Neural crest cell (in vitro differentiated cells): ENCODE results near the gene NRG4. TPM values are rescaled to one million over a fixed set of nuclear protein-coding genes. Genes with fewer than 3 reads are reported as not detected.
"Not testable (repeated sequence)": the region's sequence is repeated elsewhere in the genome, so short reads cannot be mapped to it uniquely, and the experiment has no call there.

Experiments used
- DNase-seq: peaks from one replicate; pipeline ENCODE4 v3.0.0; 2021; ENCODE audit warnings: low read depth, mixed read lengths, low spot score
- H3K27ac Mint-ChIP-seq: one replicate; pipeline ENCODE4 v1.8.0; 2021; ENCODE audit warnings: mild to moderate bottlenecking, mixed read lengths; ENCODE audit not compliant: unreplicated experiment
- H3K27me3 Mint-ChIP-seq: 2 replicates; pipeline ENCODE4 v1.8.0; 2021; ENCODE audit warnings: low read depth, mild to moderate bottlenecking, mixed read lengths
- H3K36me3 Mint-ChIP-seq: 2 replicates; pipeline ENCODE4 v1.8.0; 2021; ENCODE audit warnings: low read depth, mild to moderate bottlenecking, mixed read lengths
- H3K4me1 Mint-ChIP-seq: 2 replicates; pipeline ENCODE4 v1.8.0; 2021; ENCODE audit warnings: mixed read lengths
- H3K4me3 Mint-ChIP-seq: one replicate; pipeline ENCODE4 v1.8.0; 2021; ENCODE audit warnings: mild to moderate bottlenecking, mixed read lengths
- H3K9me3 Mint-ChIP-seq: 2 replicates; pipeline ENCODE4 v1.8.0; 2021; ENCODE audit warnings: mixed read lengths
- total RNA-seq: library from RNA; stranded (reverse); gene quantifications from 2 replicates; pipeline ENCODE4 v1.2.1, GENCODE V29; 2021
- TF ChIP-seq, protein P1 (sequence below): fragments of 200-600 bp; sonication (generic); conservative IDR thresholded peaks from 2 replicates; pipeline ENCODE4 v1.5.0; 2021; ENCODE audit warnings: antibody characterized with exemption, mild to moderate bottlenecking

Gene NRG4
- total RNA-seq, 1 donor from 2014 or later: not detected

DNA sequence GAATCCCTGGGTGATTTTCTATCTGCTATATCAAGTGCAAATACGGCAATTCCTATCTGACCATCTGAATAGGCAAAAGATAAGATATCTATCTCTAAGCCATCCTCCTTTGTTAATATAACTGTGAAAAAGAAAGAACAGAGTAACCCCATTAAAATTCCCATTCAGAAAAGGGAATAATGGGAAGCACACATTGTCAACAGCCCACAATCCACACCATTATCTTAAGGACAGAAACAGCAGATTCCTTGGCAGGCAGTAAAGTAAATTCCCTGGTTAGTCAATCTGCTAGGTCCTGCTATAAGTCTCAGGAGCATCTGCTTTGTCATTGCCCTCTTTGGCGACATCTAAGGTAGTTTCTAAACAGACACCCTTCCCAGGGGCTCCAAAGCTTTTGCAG lies 21.9 kb upstream of the NRG4 start:
- Mint-ChIP-seq H3K27me3 (no peaks in the 10 kb centered on the region), H3K4me3 (no peak overlapping the region), H3K27ac (no peak overlapping the region), H3K36me3 (no peaks in the 10 kb centered on the region), H3K9me3 (peaks cover 5% of the 10 kb centered on the region), H3K4me1 (peaks cover 5% of the 10 kb centered on the region)
- TF ChIP-seq, protein P1, sequence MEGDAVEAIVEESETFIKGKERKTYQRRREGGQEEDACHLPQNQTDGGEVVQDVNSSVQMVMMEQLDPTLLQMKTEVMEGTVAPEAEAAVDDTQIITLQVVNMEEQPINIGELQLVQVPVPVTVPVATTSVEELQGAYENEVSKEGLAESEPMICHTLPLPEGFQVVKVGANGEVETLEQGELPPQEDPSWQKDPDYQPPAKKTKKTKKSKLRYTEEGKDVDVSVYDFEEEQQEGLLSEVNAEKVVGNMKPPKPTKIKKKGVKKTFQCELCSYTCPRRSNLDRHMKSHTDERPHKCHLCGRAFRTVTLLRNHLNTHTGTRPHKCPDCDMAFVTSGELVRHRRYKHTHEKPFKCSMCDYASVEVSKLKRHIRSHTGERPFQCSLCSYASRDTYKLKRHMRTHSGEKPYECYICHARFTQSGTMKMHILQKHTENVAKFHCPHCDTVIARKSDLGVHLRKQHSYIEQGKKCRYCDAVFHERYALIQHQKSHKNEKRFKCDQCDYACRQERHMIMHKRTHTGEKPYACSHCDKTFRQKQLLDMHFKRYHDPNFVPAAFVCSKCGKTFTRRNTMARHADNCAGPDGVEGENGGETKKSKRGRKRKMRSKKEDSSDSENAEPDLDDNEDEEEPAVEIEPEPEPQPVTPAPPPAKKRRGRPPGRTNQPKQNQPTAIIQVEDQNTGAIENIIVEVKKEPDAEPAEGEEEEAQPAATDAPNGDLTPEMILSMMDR: no peak
- no peak for DNase-seq

DNA sequence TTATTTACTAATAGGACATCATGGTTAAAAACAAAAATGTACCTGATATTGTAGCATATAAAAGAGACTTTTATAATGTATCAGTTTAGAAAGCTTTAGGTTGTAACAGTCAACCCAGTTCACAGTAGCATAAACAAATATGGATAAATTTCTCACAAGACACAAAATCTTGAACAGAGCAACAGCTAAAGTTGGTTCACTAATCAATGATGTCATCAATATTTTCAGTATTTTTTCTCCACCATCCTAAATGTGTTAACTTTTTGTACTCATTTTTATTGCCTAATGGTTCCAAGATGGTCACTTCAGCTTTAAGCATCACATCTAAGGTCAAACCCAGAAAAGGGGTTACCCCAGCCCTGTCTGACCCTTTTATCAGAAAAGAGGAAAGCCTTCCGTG lies 21.2 kb upstream of the NRG4 start:
- TF ChIP-seq, protein P1: no peak
- Mint-ChIP-seq H3K9me3 (peaks cover 5% of the 10 kb centered on the region), H3K27ac (no peak overlapping the region), H3K4me3 (no peak overlapping the region), H3K27me3 (no peaks in the 10 kb centered on the region), H3K36me3 (no peaks in the 10 kb centered on the region), H3K4me1 (peaks cover 5% of the 10 kb centered on the region)
- DNase-seq: no peak

DNA sequence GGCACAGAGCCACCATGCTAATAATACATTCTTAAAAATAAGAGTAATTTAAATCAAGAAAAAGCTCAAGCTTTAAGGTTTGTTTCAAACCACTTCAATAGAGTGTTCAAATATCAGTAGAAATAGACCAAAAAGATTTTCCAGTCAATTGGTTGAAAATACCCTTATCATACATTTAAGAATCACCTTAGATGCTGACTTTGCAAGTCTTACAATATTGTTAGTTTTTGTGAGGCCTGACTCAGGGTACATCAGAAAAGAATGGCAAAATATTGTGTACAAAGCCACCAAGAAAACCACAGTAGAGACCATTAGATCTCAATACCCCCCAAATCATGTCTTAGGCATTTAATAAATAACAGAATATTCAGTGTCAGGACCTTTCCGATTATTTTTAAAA lies 19.8 kb upstream of the NRG4 start:
- Mint-ChIP-seq H3K36me3 (no peaks in the 10 kb centered on the region), H3K27me3 (no peaks in the 10 kb centered on the region), H3K4me3 (no peak overlapping the region), H3K9me3 (peaks cover 12% of the 10 kb centered on the region), H3K27ac (no peak overlapping the region), H3K4me1 (peaks cover 5% of the 10 kb centered on the region)
- TF ChIP-seq, protein P1: no peak
- no peak for DNase-seq

DNA sequence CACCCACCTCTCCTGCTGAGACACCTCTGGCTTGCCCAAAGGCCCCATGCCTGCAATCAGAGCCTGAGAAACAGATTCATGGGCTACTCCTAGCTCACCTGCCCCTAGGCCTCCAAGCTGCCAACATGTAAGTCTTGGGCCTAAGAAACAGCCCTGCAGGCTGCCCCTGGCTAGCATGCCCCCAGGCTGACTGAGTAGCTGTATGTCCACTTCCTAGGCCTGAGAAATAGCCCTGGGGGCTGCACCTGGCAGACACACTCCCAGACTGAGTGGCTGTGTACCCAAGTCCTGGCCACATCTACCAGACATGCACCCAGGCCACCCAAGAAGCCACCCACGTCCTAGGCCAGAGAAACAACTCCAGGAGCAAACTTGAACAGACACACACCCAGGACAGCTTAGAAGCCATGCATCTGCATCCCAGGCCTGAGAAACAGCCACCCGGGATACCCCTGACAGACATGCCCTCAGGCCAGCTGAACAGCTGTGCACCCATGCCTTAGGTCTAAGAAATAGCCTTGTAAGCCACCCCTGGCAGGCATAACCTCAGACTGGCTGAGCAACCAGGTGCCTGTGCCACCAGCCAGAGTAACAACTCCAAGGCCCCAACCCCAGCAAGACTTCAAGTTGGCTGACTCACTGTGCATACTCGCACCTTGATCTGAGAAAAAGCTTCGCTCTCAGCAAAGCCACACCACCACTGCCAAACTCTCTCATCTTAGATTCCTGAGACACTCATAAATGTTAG lies 12.0 kb upstream of the NRG4 start:
- Mint-ChIP-seq H3K9me3 (peaks cover 18% of the 10 kb centered on the region), H3K27me3 (no peaks in the 10 kb centered on the region), H3K4me1 (no peaks in the 10 kb centered on the region), H3K4me3 (no peak overlapping the region), H3K27ac (no peak overlapping the region), H3K36me3 (peaks cover 10% of the 10 kb centered on the region)
- TF ChIP-seq, protein P1: no peak
- DNase-seq: no peak

DNA sequence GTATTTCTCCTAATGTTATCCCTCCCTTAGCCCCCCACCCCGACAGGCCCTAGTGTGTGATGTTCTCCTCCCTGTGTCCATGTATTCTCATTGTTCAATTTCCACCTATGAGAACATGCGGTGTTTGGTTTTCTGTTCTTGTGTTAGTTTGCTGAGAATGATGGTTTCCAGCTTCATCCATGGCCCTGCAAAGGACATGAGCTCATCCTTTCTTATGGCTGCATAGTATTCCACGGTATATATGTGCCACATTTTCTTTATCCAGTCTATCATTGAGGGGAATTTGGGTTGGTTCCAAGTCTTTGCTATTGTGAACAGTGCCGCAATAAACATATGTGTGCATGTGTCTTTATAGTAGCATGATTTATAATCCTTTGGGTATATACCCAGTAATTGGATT lies 1.2 kb upstream of the NRG4 start:
- H3K4me1 Mint-ChIP-seq, H3K4me3 Mint-ChIP-seq, DNase-seq, H3K27me3 Mint-ChIP-seq, H3K27ac Mint-ChIP-seq: not testable (repeated sequence)
- Mint-ChIP-seq H3K9me3 (peaks cover 15% of the 10 kb centered on the region), H3K36me3 (peaks cover 14% of the 10 kb centered on the region)

DNA sequence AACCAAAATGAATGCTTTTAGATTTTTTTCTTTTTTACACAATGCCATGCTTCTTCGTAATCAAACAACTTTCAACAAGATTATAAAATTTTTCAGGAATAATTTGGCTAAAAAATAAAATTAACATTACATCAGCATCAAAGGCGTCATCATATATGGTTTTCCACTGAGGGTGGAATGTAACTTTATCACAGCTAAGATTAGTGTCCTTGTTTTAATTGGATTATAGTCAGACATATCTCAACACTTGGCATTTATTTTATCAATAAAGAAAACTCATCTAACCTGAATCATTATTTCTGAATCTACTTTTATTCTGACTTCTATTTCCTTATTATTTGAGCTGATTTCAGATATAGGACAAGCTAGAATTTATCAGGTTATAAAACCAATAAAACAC lies 1.6 kb downstream of the NRG4 start:
- no peak overlapping the region for H3K4me3 Mint-ChIP-seq
- no peak overlapping the region for H3K27ac Mint-ChIP-seq
- peaks cover 13% of the 10 kb centered on the region for H3K27me3 Mint-ChIP-seq
- TF ChIP-seq, protein P1: no peak
- H3K9me3 Mint-ChIP-seq: peaks cover 8% of the 10 kb centered on the region
- H3K4me1 Mint-ChIP-seq: peaks cover 8% of the 10 kb centered on the region
- peaks cover 3% of the 10 kb centered on the region for H3K36me3 Mint-ChIP-seq
- DNase-seq: no peak
